Activated CD4-positive, alpha-beta T cell treated with anti-CD3 and anti-CD28 coated beads for 24 hours (primary cell): ENCODE results near the gene POLR2A.
"Not testable (repeated sequence)": the region's sequence is repeated elsewhere in the genome, so short reads cannot be mapped to it uniquely, and the experiment has no call there.

Experiments
- DNase-seq, 2 donors: peaks; one replicate each; pipeline ENCODE4 v3.0.0-alpha.2; 2020; ENCODE audit warnings: low read depth in 2 of 2

The POLR2A gene

DNA sequence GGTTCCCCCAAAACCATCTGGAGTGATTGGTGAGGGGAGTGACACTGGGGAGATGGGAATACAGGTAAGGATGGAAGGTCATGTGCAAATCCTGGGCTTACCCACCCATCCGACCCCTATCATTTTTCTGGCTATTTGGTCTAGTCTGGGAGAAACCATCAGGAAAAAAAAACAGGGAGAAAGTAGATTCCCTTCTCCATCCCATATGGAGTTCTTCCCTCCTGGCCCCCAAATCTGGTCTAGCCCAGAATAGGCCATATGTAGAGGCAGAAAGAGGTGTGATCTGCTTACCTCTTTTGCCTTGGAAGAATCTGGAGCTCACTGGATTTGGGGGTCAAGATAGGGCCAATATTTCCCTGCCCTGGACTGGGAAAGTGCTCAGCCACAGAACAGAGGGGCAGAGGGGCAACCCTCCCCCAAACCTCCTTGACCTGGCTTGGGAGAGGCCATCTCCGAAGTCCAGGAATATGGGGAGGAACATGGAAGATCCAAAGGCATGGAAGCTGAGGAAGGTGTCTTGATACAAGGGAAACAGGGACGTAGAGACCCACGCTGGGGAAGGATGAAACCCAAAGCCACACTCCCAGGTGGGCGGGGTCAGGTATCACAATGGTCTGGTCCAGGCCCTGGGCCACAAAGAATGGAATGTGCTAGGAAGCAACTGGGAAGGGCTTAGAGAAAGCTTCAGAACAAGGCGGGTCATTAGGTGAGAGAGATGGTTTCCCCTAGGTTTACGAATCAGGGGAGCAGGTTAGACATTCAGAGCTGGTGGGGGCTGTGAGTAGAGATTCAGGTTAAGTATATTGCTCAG, 23.1 kb upstream of the POLR2A start:
- no peak for DNase-seq

DNA sequence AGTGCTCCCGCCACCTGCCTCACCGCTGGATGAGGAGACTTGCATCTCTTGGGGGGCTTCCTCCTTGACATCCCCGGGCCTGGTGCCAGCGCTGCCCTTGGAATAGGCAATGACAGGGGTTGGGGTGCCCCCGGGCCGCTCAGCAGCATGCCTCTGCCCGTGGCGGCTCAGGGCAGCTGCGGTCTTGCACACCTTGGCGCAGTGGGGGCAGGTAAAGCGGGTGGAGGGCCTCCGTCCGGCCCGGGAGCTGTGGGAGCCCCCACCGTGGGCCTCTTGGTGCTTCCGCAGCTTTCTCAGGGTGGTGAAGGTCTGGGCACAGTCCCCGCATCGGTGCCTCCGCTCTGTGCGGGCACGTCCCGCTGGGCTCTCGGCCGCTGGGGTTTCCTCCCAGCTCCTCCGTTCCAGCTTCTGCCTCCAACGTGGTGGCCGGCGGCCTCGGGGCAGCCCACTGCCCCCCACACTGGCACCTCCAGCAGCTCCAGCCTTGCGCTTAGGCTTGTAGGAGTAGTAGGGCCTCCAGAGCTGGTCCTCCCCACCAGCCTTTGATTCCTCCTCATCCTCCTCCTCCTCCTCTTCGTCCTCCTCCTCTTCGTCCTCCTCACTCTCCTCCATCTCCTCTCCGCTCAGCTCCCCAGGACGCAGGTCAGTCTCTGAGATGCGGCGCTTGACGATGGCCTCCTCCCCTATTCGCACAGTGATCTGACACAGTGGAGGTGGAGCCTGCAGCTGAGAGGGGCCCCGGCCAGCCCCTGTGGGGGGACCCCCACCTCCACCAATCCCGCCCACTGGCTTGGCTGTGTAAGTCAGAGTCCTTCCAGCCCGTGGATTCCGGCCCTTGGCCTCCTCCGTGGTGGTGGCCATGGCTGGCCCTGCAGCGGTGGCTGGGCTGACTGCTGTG, 21.4 kb upstream of the POLR2A start:
- no peak for DNase-seq

DNA sequence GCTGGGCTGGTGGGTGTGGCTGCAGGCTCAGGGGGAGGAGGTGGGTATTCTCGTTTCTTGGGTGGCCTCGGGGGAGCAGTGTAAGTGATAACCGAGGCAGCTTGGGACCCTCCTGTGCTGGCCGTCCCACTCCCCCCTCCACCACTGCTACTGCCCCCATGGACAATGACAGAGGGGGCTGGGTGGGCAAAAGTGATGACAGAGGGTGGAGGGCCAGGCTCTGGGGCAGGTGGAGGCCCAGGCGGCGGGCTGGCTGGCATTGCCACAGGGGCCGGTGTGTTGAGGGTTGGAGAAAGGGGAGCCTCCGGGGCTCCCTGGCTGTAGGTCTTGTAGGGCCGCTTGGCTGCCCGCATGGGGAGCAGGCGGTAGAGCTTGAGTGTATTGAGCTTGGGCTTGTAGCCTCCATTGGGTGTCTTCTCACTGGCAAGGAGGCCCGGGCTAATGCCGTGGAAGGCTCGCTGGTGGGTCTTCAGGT, 20.8 kb upstream of the POLR2A start:
- no peak for DNase-seq

DNA sequence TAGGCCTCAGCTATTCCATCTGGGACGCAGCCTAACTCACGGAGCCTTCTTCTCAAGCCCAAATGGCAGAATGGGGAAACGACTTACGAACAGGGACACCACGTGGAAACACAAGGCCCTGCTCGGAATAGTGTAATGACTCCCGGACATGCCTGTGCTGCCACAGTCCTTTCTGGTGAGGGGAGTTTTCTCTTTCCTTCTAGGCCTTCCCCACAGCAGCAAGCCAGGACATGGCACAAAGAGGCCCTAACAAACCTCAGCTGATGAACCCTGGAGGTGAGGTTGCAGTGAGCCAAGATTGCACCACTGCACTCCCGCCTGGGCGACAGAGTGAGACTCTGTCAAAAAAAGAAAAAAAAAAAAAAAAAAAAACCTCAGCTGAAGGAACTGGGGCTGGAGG, 20.1 kb upstream of the POLR2A start:
- DNase-seq: no peak

DNA sequence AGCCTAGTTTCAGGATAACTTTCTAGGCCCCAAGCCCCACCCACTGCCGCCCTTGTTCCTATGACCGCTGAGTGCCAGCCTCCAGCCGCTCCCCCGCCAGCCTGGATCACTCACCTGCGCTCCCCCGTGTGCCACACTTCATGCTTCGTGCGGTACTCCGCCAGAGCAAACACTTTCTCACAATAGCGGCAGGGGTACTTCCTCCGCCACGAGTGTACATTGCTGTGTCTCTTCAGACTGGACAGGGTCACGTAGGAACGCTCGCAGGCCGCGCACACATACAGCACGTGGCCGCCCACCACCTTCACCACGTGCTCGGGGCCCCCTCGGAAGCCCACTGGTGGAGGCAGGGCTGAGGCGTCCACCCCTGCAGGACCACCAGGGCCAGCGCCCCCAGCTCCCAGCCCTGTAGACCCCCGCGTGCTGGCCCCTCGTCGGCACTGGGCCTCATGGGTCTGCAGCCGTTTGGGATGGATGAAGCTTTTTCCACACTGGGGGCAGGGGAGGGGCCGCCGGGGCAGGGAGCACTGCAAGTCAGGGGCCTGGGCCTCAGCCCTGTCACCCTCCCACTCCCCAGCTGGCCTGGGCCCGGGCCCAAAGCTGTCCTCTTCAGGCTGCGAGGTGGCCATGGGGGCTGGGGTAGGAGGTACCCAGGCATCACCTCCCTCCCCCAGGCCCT, 18.4 kb upstream of the POLR2A start:
- no peak for DNase-seq

DNA sequence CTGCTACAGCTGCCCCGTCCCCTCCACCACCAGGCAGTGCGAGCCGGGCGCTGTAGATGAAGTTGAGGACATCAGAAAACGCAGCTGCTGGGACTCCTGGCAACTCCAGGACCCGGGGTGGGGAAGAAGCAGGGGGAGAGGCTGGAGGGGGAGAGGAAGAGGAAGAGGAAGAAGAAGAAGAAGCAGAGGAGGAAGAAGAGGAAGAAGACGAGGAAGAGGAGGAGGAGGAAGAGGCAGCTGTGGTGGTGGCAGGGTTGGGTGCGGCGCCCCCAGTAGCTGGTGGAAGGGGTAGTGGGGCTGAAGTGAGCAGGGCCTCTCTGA, 17.9 kb upstream of the POLR2A start:
- DNase-seq: no peak

DNA sequence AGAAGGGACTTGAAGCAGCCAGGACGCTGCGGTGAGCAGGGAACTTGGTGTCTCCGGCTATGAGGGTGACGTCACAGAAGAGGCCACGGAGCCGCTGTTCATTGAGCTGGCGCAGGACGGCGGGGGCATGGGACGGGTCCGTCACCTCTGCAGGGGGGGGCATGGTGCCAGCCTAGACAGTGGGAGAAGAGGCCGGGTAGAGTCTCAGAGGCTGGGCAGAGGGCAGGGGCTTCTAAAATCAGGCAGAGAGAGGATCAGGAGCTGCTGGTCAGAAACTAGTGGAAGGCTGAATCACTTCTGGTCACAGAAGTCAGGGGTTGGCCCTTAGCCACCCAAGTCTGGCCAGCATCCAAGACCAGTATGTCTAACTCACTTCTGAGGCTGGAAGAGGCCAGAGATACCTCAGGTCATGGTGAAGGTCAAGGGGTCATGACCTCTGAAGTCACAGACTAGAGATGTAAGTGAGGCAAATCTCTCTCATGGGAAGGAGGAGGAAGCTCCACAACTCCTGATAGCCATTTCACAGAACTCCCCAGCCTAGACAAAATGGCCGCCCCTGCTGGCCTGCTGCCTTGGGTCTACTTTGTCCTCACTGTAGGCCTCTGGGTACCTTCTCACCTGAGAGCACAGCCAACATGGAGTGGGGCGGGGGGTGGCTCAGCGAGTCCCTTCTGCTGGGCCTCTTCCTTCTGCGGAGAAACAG, 17.4 kb upstream of the POLR2A start:
- no peak for DNase-seq

DNA sequence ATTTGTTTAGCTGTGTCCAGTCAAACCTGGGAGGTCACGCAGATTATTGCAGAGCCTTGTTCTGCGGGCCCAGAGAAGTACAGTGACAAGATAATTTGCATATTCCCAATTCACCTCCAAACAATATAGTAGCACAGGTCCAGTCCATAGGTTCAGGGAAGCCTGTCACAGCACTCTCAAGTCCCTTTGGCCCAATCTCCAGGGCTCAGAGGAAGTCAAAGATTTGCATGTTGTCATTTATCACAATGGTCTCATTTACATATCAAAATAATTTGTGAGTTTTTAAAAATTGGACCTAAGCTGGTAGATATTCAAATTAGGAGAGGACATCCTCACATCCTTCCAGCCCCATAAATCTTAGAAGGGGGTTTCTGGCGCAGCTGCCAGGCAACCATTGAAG, 16.7 kb upstream of the POLR2A start:
- DNase-seq: no peak

DNA sequence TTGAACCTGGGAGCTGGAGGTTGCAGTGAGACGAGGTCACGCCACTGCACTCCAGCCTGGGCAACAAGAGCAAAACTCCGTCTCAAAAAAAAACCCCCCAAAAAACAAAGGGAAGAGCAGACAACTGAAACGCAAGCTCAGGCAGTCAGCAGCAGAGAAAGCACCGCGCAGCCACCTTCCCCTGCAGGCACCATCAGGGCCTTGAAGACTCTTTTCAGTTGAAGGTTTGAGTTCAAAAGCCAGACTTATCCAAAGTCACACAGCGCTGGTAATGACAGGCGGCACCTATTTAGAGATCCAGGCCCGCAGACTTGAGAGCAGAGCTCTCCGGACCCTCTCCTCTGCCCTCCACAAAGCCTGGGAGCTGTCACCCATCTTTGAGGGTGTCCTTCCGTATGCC, 15.9 kb upstream of the POLR2A start:
- DNase-seq: no peak

DNA sequence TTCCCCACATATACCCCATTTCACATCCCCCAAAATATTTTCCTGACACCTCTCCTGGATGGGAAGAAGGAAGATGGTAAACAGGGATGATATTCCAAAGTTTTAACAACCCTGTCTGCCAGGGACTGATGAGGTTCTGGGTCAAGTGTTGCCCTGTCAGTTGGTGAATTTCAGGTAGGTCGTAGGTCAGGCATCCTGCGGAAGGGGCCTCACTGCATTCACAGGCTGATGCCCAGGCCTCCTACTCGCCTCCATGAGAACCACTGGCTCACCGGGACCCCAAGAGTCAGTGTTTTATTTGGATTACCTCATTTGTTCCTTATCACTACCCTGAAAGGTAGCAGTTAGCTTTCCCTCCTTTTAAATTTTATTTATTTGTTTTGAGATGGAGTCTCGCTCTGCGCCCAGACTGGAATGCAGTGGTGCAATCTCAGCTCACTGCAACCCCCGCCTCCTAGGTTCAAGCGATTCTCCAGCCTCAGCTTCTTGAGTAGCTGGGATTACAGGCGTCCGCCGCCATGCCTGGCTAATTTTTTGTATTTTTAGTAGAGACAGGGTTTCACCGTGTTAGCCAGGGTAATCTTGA, 15.3 kb upstream of the POLR2A start:
- DNase-seq: no peak

DNA sequence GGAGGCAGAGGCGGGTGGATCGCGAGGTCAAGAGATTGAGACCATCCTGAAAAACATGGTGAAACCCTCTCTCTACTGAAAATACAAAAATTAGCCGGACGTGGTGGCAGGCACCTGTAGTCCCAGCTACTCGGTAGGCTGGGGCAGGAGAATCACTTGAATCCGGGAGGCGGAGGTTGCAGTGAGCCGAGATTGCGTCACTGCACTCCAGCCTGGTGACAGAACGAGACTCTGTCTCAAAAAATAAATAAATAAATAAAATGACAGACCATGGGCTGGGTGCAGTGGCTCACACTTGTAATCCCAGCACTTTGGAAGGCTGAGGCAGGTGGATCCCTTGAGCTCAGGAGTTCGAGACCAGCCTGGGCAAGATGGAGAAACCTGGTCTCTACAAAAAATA, 14.3 kb upstream of the POLR2A start:
- DNase-seq: not testable (repeated sequence)

DNA sequence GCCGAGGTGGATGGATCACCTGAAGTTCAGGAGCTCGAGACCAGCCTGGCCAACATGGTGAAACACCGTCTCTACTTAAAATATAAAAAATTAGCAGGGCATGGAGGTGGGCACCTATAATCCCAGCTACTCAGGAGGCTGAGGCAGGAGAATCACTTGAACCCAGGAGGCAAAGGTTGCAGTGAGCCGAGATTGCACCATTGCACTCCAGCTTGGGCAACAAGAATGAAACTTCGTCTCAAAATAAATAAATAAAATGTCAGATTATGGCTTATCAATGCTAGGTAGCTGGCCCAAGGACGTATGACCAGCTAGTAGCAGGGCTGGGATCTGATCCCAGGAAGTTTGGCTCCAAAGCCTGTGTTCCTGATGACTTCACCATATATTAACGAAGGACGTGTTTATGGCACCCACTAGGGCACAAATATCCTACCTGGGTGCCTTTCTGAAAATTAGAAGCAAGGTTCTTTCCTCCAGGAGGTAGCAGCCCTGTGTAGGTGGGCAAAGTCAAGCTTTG, 13.7 kb upstream of the POLR2A start:
- DNase-seq: not testable (repeated sequence)

DNA sequence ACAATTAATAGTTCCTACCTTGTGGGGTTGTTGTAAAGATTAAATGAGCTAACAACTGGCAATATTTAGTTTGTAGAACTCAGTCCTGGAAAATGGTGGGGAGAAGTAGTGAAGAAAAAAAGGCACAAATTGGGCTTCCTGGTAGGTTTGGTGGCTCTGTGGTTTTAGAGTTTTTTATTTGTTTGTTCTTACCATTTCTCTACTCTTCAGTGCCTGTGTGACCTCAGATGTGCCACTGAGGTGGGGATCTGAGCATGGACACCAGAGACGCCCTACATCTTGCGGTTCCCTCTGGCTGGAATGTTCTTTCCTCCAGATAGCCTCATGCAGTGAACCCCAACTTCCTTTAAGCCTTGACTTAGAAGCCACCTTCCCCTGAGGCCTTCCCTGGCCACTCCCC, 12.4 kb upstream of the POLR2A start:
- DNase-seq: no peak

DNA sequence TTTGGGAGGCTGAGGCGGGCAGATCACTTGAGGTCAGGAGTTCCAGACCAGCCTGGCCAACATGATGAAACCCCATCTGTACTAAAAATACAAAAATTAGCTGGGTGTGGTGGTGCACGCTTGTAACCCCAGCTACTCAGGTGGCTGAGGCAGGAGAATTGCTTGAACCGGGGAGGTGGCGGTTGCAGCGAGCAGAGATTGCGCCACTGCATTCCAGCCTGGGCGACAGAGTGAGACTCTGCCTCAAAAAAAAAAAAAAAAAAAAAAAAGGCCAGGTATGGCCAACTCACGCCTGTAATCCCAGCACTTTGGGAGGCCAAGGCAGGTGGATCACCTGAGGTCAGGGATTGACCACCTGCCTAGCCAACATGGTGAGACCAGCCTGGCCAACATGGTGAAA, 9.4 kb upstream of the POLR2A start:
- not testable (repeated sequence) for DNase-seq

DNA sequence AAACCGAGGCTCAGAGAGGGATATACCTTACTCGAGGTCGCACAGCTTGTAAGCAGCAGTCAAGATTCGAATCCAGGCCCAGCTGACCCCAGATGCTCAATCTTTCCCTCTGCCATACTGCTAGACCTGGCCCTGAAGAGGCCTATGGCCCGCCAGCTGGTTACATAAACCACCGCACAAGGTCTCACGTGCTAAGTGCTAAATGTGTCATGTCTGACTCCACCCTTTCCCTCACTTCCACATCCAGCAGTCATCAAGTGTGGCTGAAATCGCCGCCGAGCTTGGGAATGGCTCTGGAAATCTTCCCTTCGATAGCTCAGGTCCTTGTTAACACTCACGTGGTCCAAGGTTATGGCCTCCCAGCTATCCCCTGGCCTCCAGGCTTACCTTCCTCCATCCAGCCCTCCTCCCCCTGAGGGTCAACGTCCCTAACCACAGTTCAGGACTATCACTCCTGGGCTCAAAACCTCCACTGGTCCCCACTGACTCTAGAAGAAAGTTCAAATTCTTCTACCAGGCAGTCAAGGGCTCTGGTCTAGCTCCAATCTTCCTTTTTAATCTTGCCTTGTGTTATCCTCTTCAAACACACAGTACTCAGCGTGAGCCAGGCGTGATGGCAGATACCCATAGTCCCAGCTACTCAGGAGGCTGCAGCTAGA, 8.3 kb upstream of the POLR2A start:
- no peak for DNase-seq

DNA sequence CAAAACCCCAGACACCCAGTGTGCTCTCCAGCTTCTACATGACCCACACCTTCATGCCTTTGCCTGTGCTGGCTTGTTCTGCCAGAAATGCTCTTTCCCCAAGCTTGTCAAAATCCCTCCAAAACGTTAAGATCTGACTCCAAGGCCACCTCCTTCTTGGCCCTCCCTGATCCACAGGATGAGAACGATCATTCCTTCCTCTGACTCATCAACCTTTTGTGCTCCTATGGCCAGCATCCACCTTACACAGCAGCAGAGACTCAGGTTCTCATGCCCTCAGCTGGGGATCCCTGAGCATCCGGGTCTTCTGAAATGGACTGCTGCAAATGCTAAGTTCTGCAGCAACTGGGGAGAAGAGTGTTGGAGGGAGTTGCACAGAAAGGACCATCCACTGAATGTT, 7.7 kb upstream of the POLR2A start:
- DNase-seq: no peak

DNA sequence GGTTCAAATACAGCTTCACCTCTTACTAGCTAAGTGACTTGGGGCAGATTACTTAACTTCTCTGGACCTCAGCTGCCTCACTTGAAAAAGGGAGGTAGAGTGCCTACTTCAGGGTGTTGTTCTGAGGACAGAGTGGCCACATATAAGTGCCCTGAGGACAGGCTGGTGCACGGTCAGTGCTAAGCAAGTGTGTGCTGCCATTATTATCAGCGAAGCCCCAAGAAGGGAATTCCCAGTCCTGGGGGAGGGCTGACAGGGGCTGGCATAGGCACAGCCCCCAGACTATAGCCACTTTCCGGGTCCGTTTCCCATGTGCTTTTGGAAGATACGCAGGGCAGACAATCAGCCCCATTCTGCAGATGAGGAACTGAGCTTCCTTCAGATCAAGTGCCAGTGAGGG, 7.2 kb upstream of the POLR2A start:
- DNase-seq: no peak

DNA sequence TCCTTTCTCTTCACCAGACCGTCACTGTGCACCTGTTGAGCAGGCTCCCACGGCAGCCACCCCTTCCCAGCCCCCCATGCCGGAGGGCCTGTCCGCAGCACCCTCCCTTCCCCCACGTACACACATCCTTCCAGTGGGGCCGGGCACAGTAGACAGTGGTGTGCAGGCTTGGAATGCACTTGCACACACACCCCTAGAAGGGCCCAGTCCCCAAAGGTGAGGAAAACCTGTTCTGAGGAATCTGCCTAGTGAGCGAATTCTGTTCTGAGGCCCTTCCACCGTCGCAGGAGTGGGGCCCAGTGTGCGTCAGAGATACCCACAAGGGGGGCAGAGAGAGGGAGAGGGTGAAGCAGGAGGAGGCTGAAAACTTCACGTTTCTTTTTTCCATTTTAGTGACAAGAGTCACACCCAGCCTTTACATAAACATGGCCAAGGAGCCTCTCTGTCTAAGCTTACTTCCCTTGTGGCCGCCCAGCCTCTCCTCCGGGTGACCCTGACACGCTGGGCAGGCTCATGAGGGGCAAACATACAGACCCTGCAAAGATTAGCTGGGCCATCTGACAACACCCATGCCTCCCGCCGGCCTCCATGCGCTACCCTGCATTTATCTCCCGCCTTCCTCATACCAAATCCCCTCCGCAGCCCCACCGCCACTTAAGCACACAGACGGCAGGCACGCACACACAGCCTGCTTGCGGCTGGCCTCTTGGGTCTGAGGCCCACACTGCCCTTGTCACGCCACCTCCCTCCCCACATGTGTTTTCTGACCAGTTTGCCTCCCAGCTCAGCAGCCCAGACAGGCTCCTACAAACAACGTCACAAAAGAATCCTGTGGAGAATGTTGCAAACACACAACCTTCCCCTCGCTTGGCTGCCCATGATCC, 6.5 kb upstream of the POLR2A start:
- DNase-seq: no peak
